Measurements from ENCODE around the gene PPIL1.
"Not testable (repeated sequence)": the region's sequence is repeated elsewhere in the genome, so short reads cannot be mapped to it uniquely, and the experiment has no call there.

The PPIL1 gene

GRCh38 chr6:36814249-36814648 lies 60.4 kb downstream of the PPIL1 start:
- DNase-seq, result no peak

- DNase-seq, result no peak
These were observed 61.1 kb downstream of the PPIL1 start for GRCh38 chr6:36813526-36813925.

- not testable (repeated sequence) for DNase-seq
These were observed 61.6 kb downstream of the PPIL1 start for GRCh38 chr6:36813047-36813446.

- no peak for DNase-seq
These were observed 64.4 kb downstream of the PPIL1 start for GRCh38 chr6:36809941-36810803.

- DNase-seq, result no peak
These were observed 65.4 kb downstream of the PPIL1 start for GRCh38 chr6:36809156-36809555.

GRCh38 chr6:36808634-36809033 lies 66.0 kb downstream of the PPIL1 start:
- no peak for DNase-seq

- DNase-seq, result no peak
These were observed 66.9 kb downstream of the PPIL1 start for GRCh38 chr6:36807750-36808149.

- no peak for DNase-seq
These were observed 67.5 kb downstream of the PPIL1 start for GRCh38 chr6:36807143-36807542.

GRCh38 chr6:36805917-36806316 lies 68.7 kb downstream of the PPIL1 start:
- no peak for DNase-seq

GRCh38 chr6:36805096-36805797 lies 69.4 kb downstream of the PPIL1 start:
- DNase-seq, result no peak
